Inferior parietal cortex (tissue), 1 donor: ENCODE data around the gene ZNF735.
A peak's percentile ranks its signal among the peaks of the same experiment; 100 is the strongest.
"Not testable (repeated sequence)": the region's sequence is repeated elsewhere in the genome, so short reads cannot be mapped to it uniquely, and the experiment has no call there.

Experiments used
- DNase-seq: peaks from one replicate; pipeline ENCODE4 v3.0.0-alpha.2; 2016; ENCODE audit errors: extremely low spot score

ZNF735 gene

DNA sequence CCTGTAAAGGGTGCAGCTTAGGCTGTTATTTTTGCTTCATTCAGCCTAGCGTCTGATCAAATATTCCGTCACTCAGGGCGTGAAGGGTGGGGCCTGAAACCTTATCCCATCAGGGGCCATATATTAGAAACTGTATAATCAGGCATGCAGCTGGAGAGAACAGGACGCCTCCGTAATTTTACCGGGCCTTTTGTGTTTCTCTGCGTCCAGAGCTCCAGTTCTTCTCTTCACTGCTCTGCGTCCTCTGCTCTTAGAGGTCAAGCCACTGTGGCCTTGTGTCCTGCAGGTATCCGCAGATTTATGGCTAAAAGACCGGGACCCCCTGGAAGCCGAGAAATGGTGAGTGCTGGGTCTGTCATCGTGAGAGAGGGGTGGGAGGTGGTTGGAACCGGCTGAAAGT, at the start of gene ZNF735:
TSS of gene ZNF735 (plus strand) at position 301 of the 400 bp plus-strand sequence. CDS start at position 301, 0 bp downstream.
- DNase-seq: no peak

DNA sequence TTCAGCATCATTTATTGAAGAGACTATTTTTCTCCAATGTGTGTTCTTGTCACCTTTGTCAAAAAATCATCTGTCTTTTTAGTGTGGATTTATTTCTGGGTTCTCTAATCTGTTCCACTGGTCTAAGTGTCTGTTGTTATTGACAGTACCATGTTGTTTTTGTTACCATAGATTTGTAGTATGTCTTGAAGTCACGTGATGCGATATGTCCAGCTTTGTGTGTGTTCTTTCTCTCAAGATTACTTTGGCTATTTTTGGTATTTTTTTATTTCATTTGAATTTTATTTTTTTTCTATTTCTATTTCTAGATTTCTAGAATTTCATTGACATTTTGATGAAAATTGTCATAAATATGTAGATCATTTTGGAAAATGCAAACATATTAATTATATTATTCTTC, 36.0 kb upstream of the ZNF735 start:
- DNase-seq: not testable (repeated sequence)

DNA sequence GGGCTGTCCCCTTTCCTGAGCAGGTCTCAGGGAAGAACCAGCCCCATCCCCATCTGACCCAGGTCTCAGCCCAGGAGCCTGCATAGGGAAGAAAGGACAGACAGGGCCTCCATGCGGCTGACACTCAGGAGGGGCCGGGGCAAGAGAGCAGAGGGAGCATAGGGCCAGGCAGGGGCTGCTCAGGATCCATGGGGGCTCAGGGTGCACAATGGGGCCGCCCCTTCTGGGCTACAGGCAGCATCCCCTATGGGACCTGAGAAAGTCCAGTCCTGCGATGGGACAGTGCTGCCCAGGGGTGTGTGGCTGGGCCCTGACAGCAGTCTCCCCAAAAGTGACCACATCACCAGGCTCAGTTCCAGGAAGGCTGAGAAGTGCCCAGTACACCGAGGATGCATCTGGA, 32.7 kb upstream of the ZNF735 start:
- no peak for DNase-seq

DNA sequence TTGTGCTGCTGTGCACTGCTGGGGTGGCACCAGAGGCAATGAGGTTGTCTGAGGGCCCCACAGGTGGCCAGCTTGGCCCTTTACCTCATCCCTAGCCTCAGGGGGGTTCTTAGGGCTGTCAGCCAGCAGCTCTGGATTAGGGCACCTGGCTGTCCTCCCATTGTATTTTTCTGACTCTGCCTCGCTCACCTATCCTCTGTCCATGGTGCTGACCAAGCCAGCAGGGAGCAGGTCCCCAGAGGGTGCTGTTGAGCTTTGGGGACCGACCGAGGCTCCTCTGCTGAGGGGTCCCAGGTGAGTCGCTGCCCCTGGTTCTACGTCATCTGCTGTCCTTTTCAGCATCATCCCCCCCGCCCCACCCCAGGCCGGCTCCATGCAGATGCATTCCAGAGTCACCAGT, 32.1 kb upstream of the ZNF735 start:
- DNase-seq: no peak

DNA sequence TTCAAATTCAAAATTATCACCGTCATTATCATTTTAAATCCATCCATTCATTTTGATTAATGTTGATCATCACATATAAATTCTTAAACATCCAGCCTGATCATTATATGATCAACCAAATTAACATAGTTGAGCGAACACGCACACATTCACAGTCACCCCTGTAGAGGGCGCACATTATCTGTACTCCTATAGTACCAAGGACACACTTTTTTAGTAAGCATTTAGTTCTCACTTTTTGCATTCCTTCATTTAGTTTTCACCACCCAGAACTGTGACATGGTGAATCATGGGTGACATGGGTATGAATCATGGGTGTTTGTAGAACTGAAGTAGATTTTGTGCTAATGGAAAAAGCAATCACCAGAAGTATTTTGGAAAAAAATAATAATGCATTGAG, 26.0 kb upstream of the ZNF735 start:
- no peak for DNase-seq

DNA sequence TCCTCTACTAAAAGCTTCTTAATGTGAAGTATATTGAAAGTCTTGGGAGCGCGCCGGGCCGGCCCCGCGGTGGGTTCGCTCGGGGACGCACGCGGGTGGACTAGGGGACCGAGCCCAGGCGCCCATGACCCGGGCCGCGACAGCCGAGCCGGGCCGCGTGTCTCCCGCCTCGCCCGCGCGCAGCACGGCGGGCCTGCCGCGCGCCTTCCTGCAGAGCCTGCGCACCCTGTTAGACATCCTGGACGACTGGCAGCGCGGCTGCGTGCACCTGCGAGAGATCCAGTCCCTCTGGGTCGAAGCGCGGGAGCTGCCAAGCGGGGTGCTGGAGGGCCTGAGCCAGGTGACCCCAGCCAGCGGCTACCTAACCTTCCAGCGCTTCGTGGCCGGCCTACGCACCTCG, 25.4 kb upstream of the ZNF735 start:
- no peak for DNase-seq

DNA sequence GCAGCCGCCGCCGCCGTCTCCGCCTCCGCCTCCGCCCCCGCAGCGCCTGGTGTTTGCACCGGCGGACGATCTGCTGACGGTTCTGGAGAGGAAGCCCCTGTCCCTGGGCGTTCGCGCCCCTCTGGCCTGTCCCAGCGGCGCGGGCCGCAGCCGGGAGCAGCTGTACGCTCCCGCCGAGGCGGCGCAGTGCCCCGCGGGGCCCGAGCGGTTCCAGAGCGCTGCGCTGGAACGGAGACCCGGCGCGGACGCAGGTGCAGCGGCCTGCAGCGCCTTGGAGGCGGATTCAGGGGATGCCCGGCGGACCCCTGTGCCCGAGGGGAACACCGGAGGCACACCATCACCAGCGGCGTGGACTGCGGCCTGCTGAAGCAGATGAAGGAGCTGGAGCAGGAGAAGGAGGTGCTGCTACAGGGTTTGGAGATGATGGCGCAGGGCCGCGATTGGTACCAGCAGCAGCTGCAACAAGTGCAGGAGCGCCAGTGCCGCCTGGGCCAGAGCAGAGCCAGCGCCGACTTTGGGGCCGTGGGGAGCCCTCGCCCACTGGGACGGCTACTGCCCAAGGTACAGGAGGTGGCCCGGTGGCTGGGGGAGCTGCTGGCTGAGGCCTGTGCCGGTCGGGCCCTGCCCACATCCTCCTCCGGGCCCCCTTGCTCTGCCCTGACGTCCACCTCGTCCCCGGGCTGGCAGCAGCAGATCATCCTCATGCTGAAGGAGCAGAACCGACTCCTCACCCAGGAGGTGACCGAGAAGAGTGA, 24.8 kb upstream of the ZNF735 start:
- DNase-seq: no peak

DNA sequence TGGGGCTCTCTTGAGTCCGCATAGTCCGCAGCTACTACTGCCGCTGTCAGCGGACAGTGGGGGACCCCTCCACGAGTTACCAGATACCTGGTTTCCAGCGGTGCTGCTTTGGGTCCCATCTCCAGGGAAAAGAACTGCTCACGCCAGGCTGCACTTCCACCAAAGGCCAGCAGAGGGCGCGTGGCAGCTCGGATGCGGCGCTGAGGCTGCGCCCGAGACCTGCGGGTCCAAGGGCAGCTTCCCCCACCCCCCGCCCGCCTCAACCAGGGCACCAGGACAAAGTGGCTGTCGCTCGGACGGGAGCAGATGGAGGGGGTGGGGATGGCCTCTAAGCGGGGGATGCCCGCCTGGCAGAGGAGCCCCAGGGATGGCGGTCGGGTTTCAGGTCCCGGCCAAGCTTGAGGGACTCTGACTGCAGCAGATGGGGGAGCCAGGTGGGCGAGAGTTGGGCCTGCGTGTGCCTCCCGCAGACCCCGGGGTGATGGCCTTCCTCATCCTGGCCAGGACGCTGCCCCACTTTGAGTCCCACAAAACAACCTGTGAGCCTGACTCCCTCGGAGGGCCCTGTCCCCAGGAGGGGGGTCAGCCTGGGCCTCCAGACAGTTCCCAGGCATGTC, 23.8 kb upstream of the ZNF735 start:
- peak; percentile 27 for DNase-seq

DNA sequence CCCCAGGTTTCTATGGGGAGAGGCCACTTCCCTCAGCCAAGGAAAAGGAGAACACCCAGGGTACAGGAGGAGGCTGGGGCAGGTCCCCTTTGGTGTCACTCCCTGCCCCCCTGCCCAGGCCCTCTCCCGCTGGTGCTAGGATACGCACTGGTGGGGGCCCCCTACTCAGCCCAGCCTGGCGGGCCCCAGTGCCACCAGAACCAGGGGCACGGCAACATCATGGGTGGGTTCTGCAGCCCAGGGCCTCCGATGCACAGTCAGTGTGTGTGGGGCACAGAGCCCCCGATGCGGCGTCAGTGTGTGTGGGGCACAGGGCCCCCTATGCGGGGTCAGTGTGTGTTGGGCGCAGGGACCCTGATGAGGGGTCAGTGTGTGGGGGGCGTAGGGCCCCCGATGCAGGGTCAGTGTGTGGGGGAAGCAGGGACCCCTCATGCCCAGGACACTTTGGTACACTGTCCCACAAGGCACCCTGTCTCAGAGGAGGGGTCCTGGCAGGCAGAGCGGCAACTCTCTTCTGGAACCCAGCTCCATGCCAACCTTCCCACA, 23.1 kb upstream of the ZNF735 start:
- no peak for DNase-seq

DNA sequence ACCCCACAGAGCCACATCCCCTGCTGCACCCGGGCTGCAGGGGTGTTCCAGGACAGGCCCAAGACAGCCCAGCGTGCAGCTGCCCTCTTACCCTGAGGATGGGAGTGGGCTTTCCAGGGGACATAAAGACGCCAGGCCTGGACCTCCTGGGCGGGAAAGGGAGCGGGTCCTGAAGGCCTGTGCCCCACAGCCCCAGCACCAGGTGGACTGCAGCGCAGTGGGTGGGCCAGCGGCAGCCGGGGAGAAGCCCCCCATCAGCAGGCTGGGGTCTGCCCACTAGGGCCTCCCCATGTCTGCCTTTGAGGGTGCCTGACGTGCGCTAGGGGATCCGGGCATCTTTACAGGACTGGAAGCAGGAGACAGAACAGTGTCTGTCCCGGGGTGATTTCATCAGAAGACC, 22.6 kb upstream of the ZNF735 start:
- no peak for DNase-seq

DNA sequence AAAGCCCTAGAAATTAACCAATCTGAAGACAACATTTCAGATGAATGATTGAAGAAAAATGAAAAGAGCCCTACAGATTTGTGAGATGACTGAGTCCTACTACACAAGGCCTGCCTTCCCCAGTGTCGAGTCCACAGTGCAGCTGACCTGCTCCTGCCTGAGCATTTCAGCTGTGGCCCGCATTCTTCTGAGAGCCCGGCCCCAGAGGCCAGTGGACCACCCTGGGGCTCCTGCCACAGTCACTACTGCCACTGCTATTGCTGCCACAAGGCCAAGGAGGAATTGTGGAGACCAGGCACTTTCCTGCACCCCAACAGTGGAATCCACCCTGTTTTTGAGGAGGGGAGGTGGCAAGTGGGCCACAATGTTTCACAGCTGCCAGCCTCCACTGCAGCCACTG, 19.6 kb upstream of the ZNF735 start:
- DNase-seq: no peak

DNA sequence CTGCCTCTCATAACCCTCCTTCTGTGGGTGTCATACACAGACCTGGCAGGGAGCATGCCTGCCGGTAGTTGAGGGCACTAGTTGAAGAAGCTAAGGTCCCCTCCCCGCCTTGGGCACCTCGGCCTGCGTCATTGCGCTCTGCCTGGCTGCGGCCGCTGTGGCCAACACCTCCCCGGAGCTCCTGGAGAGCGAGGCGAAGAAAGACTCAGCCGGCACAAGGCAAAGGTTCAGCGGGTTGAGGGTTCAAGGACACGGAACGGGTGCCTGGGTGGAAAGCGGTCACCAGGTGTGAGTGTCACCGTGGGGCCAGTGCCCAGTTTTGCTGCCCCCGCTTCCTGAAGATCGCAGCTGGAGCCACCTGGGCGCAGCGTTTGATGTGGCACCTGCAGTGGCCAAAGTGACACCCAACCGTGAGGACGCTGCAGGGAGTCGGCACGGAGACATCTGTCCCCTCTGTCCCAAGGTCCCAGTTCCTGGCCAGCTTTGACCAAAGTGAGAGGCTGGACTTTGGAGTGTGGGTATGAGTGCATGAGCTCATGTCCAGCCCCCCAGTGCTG, 14.8 kb upstream of the ZNF735 start:
- no peak for DNase-seq

DNA sequence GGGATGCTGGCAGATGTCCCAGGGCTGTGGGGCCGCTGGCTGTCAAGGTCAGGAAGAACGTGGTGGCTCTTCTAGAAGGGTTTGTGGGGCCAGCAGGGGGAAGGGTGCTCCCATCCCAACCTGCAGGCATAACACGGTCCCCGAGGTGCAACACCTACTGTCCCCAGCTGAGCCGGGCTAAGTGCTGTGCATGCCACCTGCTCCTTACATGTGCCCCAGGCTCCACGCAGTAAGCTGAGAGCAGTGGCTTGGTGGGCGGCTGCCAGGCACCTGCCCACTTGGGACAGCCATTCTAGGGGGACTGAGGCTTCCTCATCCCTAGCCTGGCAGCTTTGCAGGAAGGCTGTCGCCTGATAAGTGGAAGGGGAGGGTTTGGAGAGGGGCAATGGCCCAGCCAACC, 14.2 kb upstream of the ZNF735 start:
- DNase-seq: no peak

DNA sequence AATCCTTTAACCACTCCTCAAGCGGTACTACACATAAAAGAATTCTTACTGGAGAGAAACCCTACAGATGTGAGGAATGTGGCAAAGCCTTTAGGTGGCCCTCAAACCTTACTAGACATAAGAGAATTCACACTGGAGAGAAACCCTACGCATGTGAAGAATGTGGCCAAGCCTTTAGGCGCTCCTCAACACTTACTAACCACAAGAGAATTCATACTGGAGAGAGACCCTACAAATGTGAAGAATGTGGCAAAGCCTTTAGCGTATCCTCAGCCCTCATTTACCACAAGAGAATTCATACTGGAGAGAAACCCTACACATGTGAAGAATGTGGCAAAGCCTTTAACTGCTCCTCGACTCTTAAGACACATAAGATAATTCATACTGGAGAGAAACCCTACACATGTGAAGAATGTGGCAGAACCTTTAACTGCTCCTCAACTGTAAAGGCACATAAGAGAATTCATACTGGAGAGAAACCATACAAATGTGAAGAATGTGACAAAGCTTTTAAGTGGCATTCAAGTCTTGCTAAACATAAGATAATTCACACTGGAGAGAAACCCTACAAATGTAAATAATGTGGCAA, 12.8 kb downstream of the ZNF735 start:
- DNase-seq: not testable (repeated sequence)

DNA sequence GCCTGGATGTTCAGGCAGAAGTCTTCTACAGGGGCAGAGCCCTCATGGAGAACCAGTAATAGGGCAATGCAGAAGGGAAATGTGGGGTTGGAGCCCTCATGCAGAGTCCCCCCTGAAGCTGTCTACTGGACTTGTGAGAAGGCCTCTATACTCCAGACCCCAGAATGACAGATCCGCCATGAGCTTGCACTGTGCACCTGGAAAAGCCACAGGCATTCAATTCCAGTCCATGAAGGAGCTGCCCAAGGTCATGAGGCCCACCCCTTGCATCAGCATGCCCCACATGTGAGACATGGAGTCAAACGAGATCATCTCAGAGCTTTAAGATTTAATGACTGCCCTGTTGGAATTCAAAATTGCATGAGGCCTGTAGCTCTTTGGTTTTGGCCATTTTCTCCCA, 16.4 kb downstream of the ZNF735 start:
- no peak for DNase-seq

DNA sequence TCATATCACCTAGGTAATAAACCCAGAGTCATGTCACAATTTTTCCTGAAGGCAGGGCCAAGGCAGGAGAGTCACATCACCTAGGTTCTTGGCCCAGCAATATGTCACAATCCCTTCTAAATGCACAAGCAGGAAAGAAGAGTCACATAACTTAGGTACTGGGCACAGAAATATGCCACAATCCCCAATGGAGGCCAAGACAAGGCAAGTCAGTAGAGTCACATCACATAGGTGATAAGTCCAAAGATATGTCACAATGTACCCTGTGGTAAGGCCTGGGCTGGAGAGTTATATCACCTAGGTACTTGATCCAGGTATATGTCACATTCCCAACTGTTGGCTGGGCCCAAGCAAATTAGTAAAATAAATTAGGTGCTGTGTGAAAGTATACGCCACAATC, 21.2 kb downstream of the ZNF735 start, which contains the start of gene ZNF679:
TSS of gene ZNF679 (plus strand) at position 301 of the 400 bp plus-strand sequence. CDS start 20,644 bp downstream, outside the sequence.
- DNase-seq: not testable (repeated sequence)

DNA sequence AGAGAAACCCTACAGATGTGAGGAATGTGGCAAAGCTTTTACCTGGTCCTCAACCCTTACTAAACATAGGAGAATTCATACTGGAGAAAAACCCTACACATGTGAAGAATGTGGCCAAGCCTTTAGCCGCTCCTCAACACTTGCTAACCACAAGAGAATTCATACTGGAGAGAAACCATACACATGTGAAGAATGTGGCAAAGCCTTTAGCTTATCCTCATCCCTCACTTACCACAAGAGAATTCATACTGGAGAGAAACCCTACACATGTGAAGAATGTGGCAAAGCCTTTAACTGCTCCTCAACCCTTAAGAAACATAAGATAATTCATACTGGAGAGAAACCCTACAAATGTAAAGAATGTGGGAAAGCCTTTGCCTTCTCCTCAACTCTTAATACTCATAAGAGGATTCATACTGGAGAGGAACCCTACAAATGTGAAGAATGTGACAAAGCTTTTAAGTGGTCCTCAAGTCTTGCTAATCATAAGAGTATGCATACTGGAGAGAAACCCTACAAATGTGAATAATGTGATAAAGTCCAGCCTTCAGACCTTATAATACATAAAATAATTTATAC, 59.4 kb downstream of the ZNF735 start:
- no peak for DNase-seq
